Parathyroid adenoma (tissue), 2 donors: ENCODE data around the gene BLCAP.

ENCODE experiments used
- H2AFZ ChIP-seq: fragments of 300-600 bp; sonication (generic); one replicate; pipeline ENCODE4 v1.7.0; 2017; ENCODE audit warnings: antibody characterized with exemption, mild to moderate bottlenecking
- H3K27ac ChIP-seq: fragments of 300-600 bp; sonication (generic); one replicate; pipeline ENCODE4 v1.7.0; 2017
- H3K27me3 ChIP-seq: fragments of 300-600 bp; sonication (generic); one replicate; pipeline ENCODE4 v1.7.0; 2017; ENCODE audit warnings: low read length; ENCODE audit not compliant: control insufficient read depth, insufficient read depth
- H3K36me3 ChIP-seq: fragments of 300-600 bp; sonication (generic); one replicate; pipeline ENCODE4 v1.7.0; 2017; ENCODE audit warnings: low read length; ENCODE audit not compliant: control insufficient read depth, insufficient read depth
- H3K4me1 ChIP-seq: fragments of 300-600 bp; sonication (generic); one replicate; pipeline ENCODE4 v1.7.0; 2017; ENCODE audit warnings: control low read depth
- H3K4me2 ChIP-seq: fragments of 300-600 bp; sonication (generic); one replicate; pipeline ENCODE4 v1.7.0; 2017; ENCODE audit warnings: low read length
- H3K4me3 ChIP-seq: fragments of 300-600 bp; sonication (generic); one replicate; pipeline ENCODE4 v1.7.0; 2017; ENCODE audit warnings: low read depth, low read length
- H3K79me2 ChIP-seq: fragments of 300-600 bp; sonication (generic); one replicate; pipeline ENCODE4 v1.7.0; 2017; ENCODE audit warnings: control low read depth
- H3K9ac ChIP-seq: fragments of 300-600 bp; sonication (generic); one replicate; pipeline ENCODE4 v1.7.0; 2017; ENCODE audit warnings: mild to moderate bottlenecking
- H3K9me3 ChIP-seq: fragments of 300-600 bp; sonication (generic); one replicate; pipeline ENCODE4 v1.7.0; 2017; ENCODE audit warnings: low read length; ENCODE audit not compliant: control insufficient read depth
- TF ChIP-seq, protein P1 (sequence below): fragments of 300-600 bp; sonication (generic); IDR thresholded peaks from one replicate; pipeline ENCODE4 v1.7.0; 2017; ENCODE audit warnings: antibody characterized with exemption, mild to moderate bottlenecking
- donor health status: primary hyperparathyroidism.

Gene BLCAP

GRCh38 chr20:37498066-37498665 is 29.5 kb downstream of the BLCAP start:
- H3K9me3 ChIP-seq = no peaks in the 10 kb centered on the region
- no peak overlapping the region for H3K4me2 ChIP-seq
- H2AFZ ChIP-seq = no peak overlapping the region
- H3K4me3 ChIP-seq = no peak overlapping the region
- no peaks in the 10 kb centered on the region for H3K36me3 ChIP-seq
- no peak overlapping the region for H3K9ac ChIP-seq
- H3K79me2 ChIP-seq = no peaks in the 10 kb centered on the region
- no peaks in the 10 kb centered on the region for H3K27me3 ChIP-seq
- H3K4me1 ChIP-seq = no peaks in the 10 kb centered on the region
- TF ChIP-seq, protein P1, sequence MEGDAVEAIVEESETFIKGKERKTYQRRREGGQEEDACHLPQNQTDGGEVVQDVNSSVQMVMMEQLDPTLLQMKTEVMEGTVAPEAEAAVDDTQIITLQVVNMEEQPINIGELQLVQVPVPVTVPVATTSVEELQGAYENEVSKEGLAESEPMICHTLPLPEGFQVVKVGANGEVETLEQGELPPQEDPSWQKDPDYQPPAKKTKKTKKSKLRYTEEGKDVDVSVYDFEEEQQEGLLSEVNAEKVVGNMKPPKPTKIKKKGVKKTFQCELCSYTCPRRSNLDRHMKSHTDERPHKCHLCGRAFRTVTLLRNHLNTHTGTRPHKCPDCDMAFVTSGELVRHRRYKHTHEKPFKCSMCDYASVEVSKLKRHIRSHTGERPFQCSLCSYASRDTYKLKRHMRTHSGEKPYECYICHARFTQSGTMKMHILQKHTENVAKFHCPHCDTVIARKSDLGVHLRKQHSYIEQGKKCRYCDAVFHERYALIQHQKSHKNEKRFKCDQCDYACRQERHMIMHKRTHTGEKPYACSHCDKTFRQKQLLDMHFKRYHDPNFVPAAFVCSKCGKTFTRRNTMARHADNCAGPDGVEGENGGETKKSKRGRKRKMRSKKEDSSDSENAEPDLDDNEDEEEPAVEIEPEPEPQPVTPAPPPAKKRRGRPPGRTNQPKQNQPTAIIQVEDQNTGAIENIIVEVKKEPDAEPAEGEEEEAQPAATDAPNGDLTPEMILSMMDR = no peak
- H3K27ac ChIP-seq = no peak overlapping the region

DNA sequence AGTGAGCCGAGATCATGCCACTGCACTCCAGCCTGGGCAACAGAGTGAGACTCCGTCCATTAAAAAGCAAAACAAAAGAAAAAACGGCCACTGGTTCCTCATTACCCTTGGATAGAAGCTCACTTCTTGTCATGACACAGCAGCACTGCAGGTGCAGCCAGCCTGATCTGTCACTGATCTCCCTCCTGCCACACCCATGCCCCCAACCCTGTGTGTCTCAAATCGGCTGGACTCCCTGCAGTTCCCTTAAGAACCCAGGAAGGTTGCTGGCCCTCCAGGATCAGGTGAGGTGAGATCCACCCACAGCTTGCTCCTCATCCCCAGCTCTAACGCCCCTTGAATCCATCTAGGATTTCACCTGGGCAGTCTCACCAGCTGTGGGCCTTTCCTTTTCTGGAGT is 32.9 kb downstream of the BLCAP start:
- Histone ChIP-seq H3K27ac (no peak overlapping the region), H3K36me3 (no peaks in the 10 kb centered on the region), H3K9ac (no peak overlapping the region), H3K27me3 (no peaks in the 10 kb centered on the region), H3K4me3 (no peak overlapping the region), H2AFZ (no peak overlapping the region), H3K4me2 (no peak overlapping the region), H3K9me3 (no peaks in the 10 kb centered on the region), H3K79me2 (no peaks in the 10 kb centered on the region), H3K4me1 (no peaks in the 10 kb centered on the region)
- TF ChIP-seq, protein P1 = no peak

DNA sequence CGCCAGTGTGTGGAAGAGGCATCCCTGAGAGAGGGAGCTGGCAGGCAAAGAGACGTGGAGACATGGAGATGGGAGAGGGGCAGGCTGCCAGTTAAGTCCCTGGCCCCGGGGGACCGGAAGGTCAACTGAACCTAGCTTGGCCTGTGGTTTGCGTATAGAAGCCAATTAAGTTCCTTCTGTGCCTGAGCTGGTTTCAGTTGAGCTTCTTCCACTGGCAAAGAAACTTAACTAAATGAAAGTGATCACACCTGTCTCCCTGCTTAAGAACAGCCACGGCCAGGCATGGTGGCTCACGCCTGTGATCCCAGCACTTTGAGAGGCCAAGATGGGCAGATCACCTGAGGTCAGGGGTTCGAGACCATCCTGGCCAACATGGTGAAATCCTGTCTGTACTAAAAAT is 33.4 kb downstream of the BLCAP start:
- no peak overlapping the region for H2AFZ ChIP-seq
- no peak overlapping the region for H3K9ac ChIP-seq
- no peak overlapping the region for H3K4me2 ChIP-seq
- H3K79me2 ChIP-seq = no peaks in the 10 kb centered on the region
- no peak overlapping the region for H3K27ac ChIP-seq
- no peaks in the 10 kb centered on the region for H3K4me1 ChIP-seq
- H3K36me3 ChIP-seq = no peaks in the 10 kb centered on the region
- H3K9me3 ChIP-seq = no peaks in the 10 kb centered on the region
- no peak overlapping the region for H3K4me3 ChIP-seq
- TF ChIP-seq, protein P1 = no peak
- H3K27me3 ChIP-seq = no peaks in the 10 kb centered on the region

DNA sequence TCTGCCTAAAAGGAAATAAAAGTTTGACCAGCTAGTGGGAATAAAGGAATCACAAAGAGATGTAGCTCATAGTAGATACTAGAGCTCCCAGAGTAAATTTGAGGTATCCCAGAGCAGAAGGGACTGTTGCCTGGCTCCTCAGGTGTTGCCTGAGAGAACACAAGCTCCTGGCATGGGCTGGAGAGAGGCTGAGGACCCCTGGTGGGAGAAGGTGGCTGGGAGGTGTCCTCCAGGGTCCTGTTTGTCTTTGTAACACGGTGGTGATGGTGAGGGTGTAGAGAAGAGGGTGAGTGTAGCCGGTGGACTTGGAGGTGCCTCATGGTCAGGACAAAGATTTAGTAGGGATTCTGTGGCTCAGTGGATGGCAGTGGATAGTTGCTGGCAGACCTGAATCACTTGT is 34.7 kb downstream of the BLCAP start:
- Histone ChIP-seq H2AFZ (no peak overlapping the region), H3K79me2 (no peaks in the 10 kb centered on the region), H3K9me3 (no peaks in the 10 kb centered on the region), H3K27me3 (no peaks in the 10 kb centered on the region), H3K4me2 (no peak overlapping the region), H3K9ac (no peak overlapping the region), H3K4me3 (no peak overlapping the region), H3K36me3 (no peaks in the 10 kb centered on the region), H3K4me1 (no peaks in the 10 kb centered on the region), H3K27ac (no peak overlapping the region)
- TF ChIP-seq, protein P1 = no peak

DNA sequence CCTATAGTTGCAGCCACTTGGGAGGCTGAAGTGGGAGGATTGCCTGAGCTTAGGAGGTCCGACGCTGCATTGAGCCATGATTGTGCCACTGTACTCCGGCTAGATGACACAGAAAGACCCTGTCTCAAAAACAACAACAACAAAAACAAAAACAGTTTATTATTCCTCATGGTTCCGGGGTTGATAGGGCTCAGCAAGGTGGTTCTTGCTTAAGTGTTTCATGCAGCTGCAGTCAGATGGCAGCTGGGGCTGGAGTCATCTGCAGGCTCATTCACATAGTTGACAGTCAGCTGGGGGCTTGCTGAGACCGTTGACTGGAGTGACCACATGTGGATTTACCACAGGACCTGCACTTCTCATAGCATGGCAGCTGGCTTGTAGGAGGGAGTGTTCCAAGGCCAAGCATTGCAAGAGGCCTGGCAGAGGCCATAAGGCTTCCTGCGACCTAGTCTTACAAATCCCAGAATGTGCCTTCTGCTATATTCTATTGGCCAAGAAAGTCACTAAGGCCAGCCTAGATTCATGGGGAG is 35.5 kb downstream of the BLCAP start:
- no peak overlapping the region for H3K4me3 ChIP-seq
- no peak overlapping the region for H3K27ac ChIP-seq
- no peaks in the 10 kb centered on the region for H3K9me3 ChIP-seq
- no peak overlapping the region for H3K4me2 ChIP-seq
- no peaks in the 10 kb centered on the region for H3K27me3 ChIP-seq
- no peaks in the 10 kb centered on the region for H3K36me3 ChIP-seq
- H2AFZ ChIP-seq = no peak overlapping the region
- TF ChIP-seq, protein P1 = no peak
- no peak overlapping the region for H3K9ac ChIP-seq
- H3K4me1 ChIP-seq = no peaks in the 10 kb centered on the region
- H3K79me2 ChIP-seq = no peaks in the 10 kb centered on the region
